ENCODE measurements around the gene TGFB2. TPM values are rescaled to one million over a fixed set of nuclear protein-coding genes. Genes with fewer than 3 reads are reported as not detected.

The TGFB2 gene
- total RNA-seq, 1 experiment from 2014 or later = not detected

- Histone ChIP-seq H2BK12ac (ENCODE audit: insufficient read length, low read depth, low read length) (no peak overlapping the region), H3K79me2 (ENCODE audit: insufficient read depth, low read length) (no peaks in the 10 kb centered on the region), H3K27ac (ENCODE audit: insufficient read length, low read depth, low read length) (peak overlapping the region; percentile 78), H4K91ac (ENCODE audit: insufficient read length, low read depth, low read length) (no peak overlapping the region), H2BK20ac (ENCODE audit: low read depth, low read length, poor library complexity, severe bottlenecking) (no peak overlapping the region), H3K23me2 (ENCODE audit: insufficient read length, low read depth, low read length, poor library complexity, severe bottlenecking) (no peaks in the 10 kb centered on the region), H3K4me2 (ENCODE audit: insufficient read depth, insufficient read length, low read length) (no peak overlapping the region), H2BK15ac (ENCODE audit: low read depth, low read length) (no peak overlapping the region), H2AK5ac (ENCODE audit: insufficient read length, low read length) (no peak overlapping the region), H4K8ac (replicated peaks; ENCODE audit: insufficient read length, low read depth, low read length) (no peak overlapping the region), H2BK120ac (ENCODE audit: low read depth, low read length, poor library complexity, severe bottlenecking) (no peak overlapping the region), H4K5ac (ENCODE audit: insufficient read length, low read depth, low read length) (no peak overlapping the region), H2AFZ (ENCODE audit: low read length) (no peak overlapping the region), H3K14ac (ENCODE audit: insufficient read depth, low read length) (peak overlapping the region; percentile 2; the same call in 1 of the 2 replicates), H3K4ac (ENCODE audit: low read depth, low read length) (no peak overlapping the region; the same call in 1 of the 2 replicates), H3K23ac (ENCODE audit: insufficient read length, low read depth, low read length) (no peak overlapping the region), H3K79me1 (ENCODE audit: insufficient read depth, low read depth, low read length, poor library complexity, severe bottlenecking) (no peaks in the 10 kb centered on the region), H3K18ac (ENCODE audit: insufficient read length, low read depth, low read length) (peak overlapping the region; percentile 66), H3K27me3 (ENCODE audit: insufficient read depth, low read length) (no peaks in the 10 kb centered on the region), H2BK5ac (ENCODE audit: insufficient read length, low read length) (no peak overlapping the region), H3K9ac (ENCODE audit: extremely low read depth, insufficient read length, low read length) (no peak overlapping the region), H4K20me1 (ENCODE audit: control insufficient read depth, insufficient read depth, insufficient read length) (no peaks in the 10 kb centered on the region), H3K4me1 (ENCODE audit: insufficient read depth, low read length) (peaks cover 9% of the 10 kb centered on the region), H3T11ph (ENCODE audit: low read length) (peak overlapping the region; percentile 67), H3K56ac (ENCODE audit: insufficient read length, low read depth, low read length) (no peak overlapping the region), H3K9me3 (ENCODE audit: control insufficient read depth, low read depth, low read length) (no peaks in the 10 kb centered on the region)
- 0 out of 2 replicates have a peak, but pooled peaks cover 1% of the 10 kb centered on the region for H3K27me3 Mint-ChIP-seq (ENCODE audit: low read depth)
- H3K4me3 Mint-ChIP-seq = peak overlapping the region in 1 of 2 experiments; percentile 46; a peak in 1 of 5 replicates
- H3K9me3 Mint-ChIP-seq = no peaks in the 10 kb centered on the region
- H3K4me1 Mint-ChIP-seq = peaks cover 41 to 43% of the 10 kb centered on the region in 2 experiments
- peaks cover 0 to 6% (median 0%) of the 10 kb centered on the region in 3 experiments; a peak in 1 of 7 replicates for H3K36me3 Mint-ChIP-seq (ENCODE audit: insufficient read depth in 1 of 3, low read depth in 3 of 3)
- TF ChIP-seq, protein P1, sequence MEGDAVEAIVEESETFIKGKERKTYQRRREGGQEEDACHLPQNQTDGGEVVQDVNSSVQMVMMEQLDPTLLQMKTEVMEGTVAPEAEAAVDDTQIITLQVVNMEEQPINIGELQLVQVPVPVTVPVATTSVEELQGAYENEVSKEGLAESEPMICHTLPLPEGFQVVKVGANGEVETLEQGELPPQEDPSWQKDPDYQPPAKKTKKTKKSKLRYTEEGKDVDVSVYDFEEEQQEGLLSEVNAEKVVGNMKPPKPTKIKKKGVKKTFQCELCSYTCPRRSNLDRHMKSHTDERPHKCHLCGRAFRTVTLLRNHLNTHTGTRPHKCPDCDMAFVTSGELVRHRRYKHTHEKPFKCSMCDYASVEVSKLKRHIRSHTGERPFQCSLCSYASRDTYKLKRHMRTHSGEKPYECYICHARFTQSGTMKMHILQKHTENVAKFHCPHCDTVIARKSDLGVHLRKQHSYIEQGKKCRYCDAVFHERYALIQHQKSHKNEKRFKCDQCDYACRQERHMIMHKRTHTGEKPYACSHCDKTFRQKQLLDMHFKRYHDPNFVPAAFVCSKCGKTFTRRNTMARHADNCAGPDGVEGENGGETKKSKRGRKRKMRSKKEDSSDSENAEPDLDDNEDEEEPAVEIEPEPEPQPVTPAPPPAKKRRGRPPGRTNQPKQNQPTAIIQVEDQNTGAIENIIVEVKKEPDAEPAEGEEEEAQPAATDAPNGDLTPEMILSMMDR (conservative IDR thresholded peaks at IDR 0.05) = no peak
- WGBS (ENCODE audit: extremely low coverage, insufficient read length, low lambda C conversion rate) = no CpG with 5 or more reads among the region's 2 CpGs
- no peak for DNase-seq
- H3K27ac Mint-ChIP-seq = peak overlapping the region; percentile 71 to 92 (median 90); a peak in 5 of 7 replicates
These were observed 148.8 kb downstream of the TGFB2 start for GRCh38 chr1:218493986-218494385.

Other genes with a start within 250 kb of the TGFB2 start
- 48.7 and 54.0 TPM in 2 replicates for gene RRP15, start 60.0 kb upstream of the TGFB2 start, total RNA-seq (2021)